Astrocyte (in vitro differentiated cells and primary cell): Measurements from ENCODE around the gene SOX1. TPM values are rescaled to one million over a fixed set of nuclear protein-coding genes. Genes with fewer than 3 reads are reported as not detected.

Experiments used
- DNase-seq: peaks from one replicate; pipeline ENCODE4 v3.0.0-alpha.2; 2010; ENCODE audit warnings: low read depth
- FAIRE-seq: peaks from 2 replicates; lab custom pipeline; 2011; peaks lifted over from hg19 to GRCh38; lab: Jason Lieb, UNC
- H2AFZ ChIP-seq: 2 replicates; pipeline ENCODE4 v1.6.0; 2012; ENCODE audit warnings: low read depth, low read length, inconsistent platforms
- H3K27ac ChIP-seq: 2 replicates; pipeline ENCODE4 v1.5.1; 2011; ENCODE audit warnings: low read depth, low read length, inconsistent platforms
- H3K27me3 ChIP-seq: 2 replicates; pipeline ENCODE4 v1.6.0; 2011; ENCODE audit warnings: low read length, inconsistent platforms; ENCODE audit not compliant: insufficient read depth
- H3K36me3 ChIP-seq: 2 replicates; pipeline ENCODE4 v1.5.1; 2011; ENCODE audit warnings: low read length, inconsistent platforms; ENCODE audit not compliant: insufficient read depth
- H3K4me1 ChIP-seq: 2 replicates; pipeline ENCODE4 v1.5.1; 2011; ENCODE audit warnings: low read length, inconsistent platforms; ENCODE audit not compliant: insufficient read depth
- H3K4me2 ChIP-seq: 2 replicates; pipeline ENCODE4 v1.6.0; 2012; ENCODE audit warnings: low read length, inconsistent platforms
- H3K4me3 ChIP-seq: 2 replicates; pipeline ENCODE4 v1.5.1; 2011; ENCODE audit warnings: low read depth, mild to moderate bottlenecking, low read length, inconsistent platforms; ENCODE audit not compliant: insufficient read depth
- H3K79me2 ChIP-seq: 2 replicates; pipeline ENCODE4 v1.6.0; 2012; ENCODE audit warnings: mild to moderate bottlenecking, low read length, inconsistent platforms; ENCODE audit not compliant: insufficient read depth
- H3K9ac ChIP-seq: 2 replicates; pipeline ENCODE4 v1.6.0; 2012; ENCODE audit warnings: mild to moderate bottlenecking, low read length, inconsistent platforms
- H3K9me3 ChIP-seq: 2 replicates; pipeline ENCODE4 v1.5.1; 2012; ENCODE audit warnings: low read depth, mild to moderate bottlenecking, low read length, inconsistent platforms; ENCODE audit not compliant: insufficient read depth
- H4K20me1 ChIP-seq: 2 replicates; pipeline ENCODE4 v1.6.0; 2012; ENCODE audit warnings: low read length, inconsistent platforms; ENCODE audit not compliant: insufficient read depth
- H3K27ac Mint-ChIP-seq: one replicate; pipeline ENCODE4 v1.8.0; 2021; ENCODE audit warnings: mild to moderate bottlenecking, mixed read lengths; ENCODE audit not compliant: unreplicated experiment
- H3K27me3 Mint-ChIP-seq: one replicate; pipeline ENCODE4 v1.8.0; 2021; ENCODE audit warnings: low read depth, mixed read lengths; ENCODE audit not compliant: unreplicated experiment
- H3K36me3 Mint-ChIP-seq: one replicate; pipeline ENCODE4 v1.8.0; 2021; ENCODE audit warnings: low read depth, mixed read lengths; ENCODE audit not compliant: unreplicated experiment
- H3K4me1 Mint-ChIP-seq: one replicate; pipeline ENCODE4 v1.8.0; 2021; ENCODE audit warnings: low read depth, mixed read lengths; ENCODE audit not compliant: unreplicated experiment
- H3K4me3 Mint-ChIP-seq: one replicate; pipeline ENCODE4 v1.8.0; 2021; ENCODE audit warnings: mild to moderate bottlenecking, moderate library complexity, mixed read lengths; ENCODE audit not compliant: unreplicated experiment
- H3K9me3 Mint-ChIP-seq: one replicate; pipeline ENCODE4 v1.8.0; 2021; ENCODE audit warnings: mild to moderate bottlenecking, mixed read lengths; ENCODE audit not compliant: unreplicated experiment
- CTCF ChIP-seq: IDR thresholded peaks from 2 replicates; pipeline ENCODE4 v1.5.1; 2011; ENCODE audit warnings: low read depth, mild to moderate bottlenecking, inconsistent platforms, low read length, moderate library complexity; ENCODE audit not compliant: insufficient read depth
- EZH2 ChIP-seq: IDR thresholded peaks from 2 replicates; pipeline ENCODE4 v1.6.1; 2012; ENCODE audit warnings: mild to moderate bottlenecking, low read length, inconsistent platforms; ENCODE audit not compliant: insufficient read depth
- total RNA-seq: library from RNA; stranded (reverse); gene quantifications from 2 replicates; pipeline ENCODE4 v1.2.1, GENCODE V29; 2021

Gene SOX1
- total RNA-seq, 1 donor from 2014 or later = not detected

- TF ChIP-seq CTCF (no peak), EZH2 (no peak)
- DNase-seq = no peak
- H3K9me3 ChIP-seq = peaks cover 8% of the 10 kb centered on the region
Observed at GRCh38 chr13:112119192-112120030, 52.5 kb downstream of the SOX1 start.

GRCh38 chr13:112120031-112120373 lies 53.1 kb downstream of the SOX1 start:
- H3K36me3 ChIP-seq = no peaks in the 10 kb centered on the region
- no peak for FAIRE-seq
- H3K27me3 Mint-ChIP-seq = peaks cover 66% of the 10 kb centered on the region

More at GRCh38 chr13:112119192-112120030, 52.5 kb downstream of the SOX1 start:
- Mint-ChIP-seq H3K4me1 (no peaks in the 10 kb centered on the region), H3K27ac (no peak overlapping the region), H3K27me3 (peaks cover 71% of the 10 kb centered on the region), H3K9me3 (peaks cover 2% of the 10 kb centered on the region), H3K36me3 (peaks cover 2% of the 10 kb centered on the region), H3K4me3 (no peak overlapping the region)
- no peak overlapping the region for H2AFZ ChIP-seq
- H4K20me1 ChIP-seq = no peaks in the 10 kb centered on the region
- FAIRE-seq = no peak
- H3K4me1 ChIP-seq = no peaks in the 10 kb centered on the region
- H3K9ac ChIP-seq = no peak overlapping the region
- no peak overlapping the region for H3K4me3 ChIP-seq
- H3K36me3 ChIP-seq = no peaks in the 10 kb centered on the region
- no peaks in the 10 kb centered on the region for H3K79me2 ChIP-seq
- no peaks in the 10 kb centered on the region for H3K27me3 ChIP-seq
- no peak overlapping the region for H3K4me2 ChIP-seq
- H3K27ac ChIP-seq = no peak overlapping the region

More at GRCh38 chr13:112120031-112120373, 53.1 kb downstream of the SOX1 start:
- TF ChIP-seq CTCF = no peak
- DNase-seq = no peak
- Histone ChIP-seq H3K9me3 (peaks cover 8% of the 10 kb centered on the region), H2AFZ (no peak overlapping the region), H3K79me2 (no peaks in the 10 kb centered on the region), H3K4me1 (no peaks in the 10 kb centered on the region), H3K27ac (no peak overlapping the region), H3K9ac (no peak overlapping the region), H3K4me2 (no peak overlapping the region), H3K4me3 (no peak overlapping the region), H3K27me3 (no peaks in the 10 kb centered on the region), H4K20me1 (no peaks in the 10 kb centered on the region)
- H3K4me3 Mint-ChIP-seq = no peak overlapping the region
- no peak overlapping the region for H3K27ac Mint-ChIP-seq
- peaks cover 2% of the 10 kb centered on the region for H3K9me3 Mint-ChIP-seq
- no peaks in the 10 kb centered on the region for H3K4me1 Mint-ChIP-seq
- H3K36me3 Mint-ChIP-seq = no peaks in the 10 kb centered on the region
